Right lobe of liver (tissue), 6 donors: ENCODE data around the gene ABCC2. TPM values are rescaled to one million over a fixed set of nuclear protein-coding genes. Genes with fewer than 3 reads are reported as not detected.

Experiments used
- ATAC-seq, 4 donors: fragments of 200-7000 bp; cut with Tn5 transposase; one replicate each; pipeline ENCODE4 v1.9.1; 2020; ENCODE audit warnings: mild to moderate bottlenecking in 4 of 4, moderate library complexity in 4 of 4
- DNase-seq, 3 donors: peaks; one replicate each; pipeline ENCODE4 v3.0.0-alpha.2; 2020
- H3K27ac ChIP-seq, 3 donors: fragments of 200-600 bp; one replicate each; pipeline ENCODE4 v1.8.0; 2022
- H3K27me3 ChIP-seq, 2 donors: fragments of 200-600 bp; one replicate each; pipeline ENCODE4 v1.8.0; 2022
- H3K36me3 ChIP-seq, 4 donors: fragments of 200-600 bp; sonication (generic) in 1 of 4; one replicate each; pipeline versions ENCODE4 v1.5.1 to v1.8.0; 2017 to 2022; ENCODE audit warnings: control low read depth in 1 of 4
- H3K4me1 ChIP-seq, 4 donors: fragments of 200-600 bp; sonication (generic) in 1 of 4; one replicate each; pipeline versions ENCODE4 v1.5.1 to v1.8.0; 2017 to 2022; ENCODE audit warnings: control low read depth in 1 of 4
- H3K4me3 ChIP-seq, 3 donors: fragments of 200-600 bp; one replicate each; pipeline ENCODE4 v1.8.0; 2022
- H3K9me3 ChIP-seq, 4 donors: fragments of 200-600 bp; sonication (generic) in 1 of 4; one replicate each; pipeline versions ENCODE4 v1.5.1 to v1.8.0; 2017 to 2022; ENCODE audit warnings: control low read depth in 1 of 4
- POLR2A ChIP-seq: fragments of 450-650 bp; IDR thresholded peaks from one replicate; pipeline ENCODE4 v1.6.1; 2017; ENCODE audit warnings: antibody characterized with exemption, mild to moderate bottlenecking
- WGBS: methylation state at CpG from one replicate; pipeline ENCODE4 v1.1.6; 2018; ENCODE audit warnings: low coverage, low lambda C conversion rate; ENCODE audit not compliant: insufficient coverage; ENCODE audit errors: missing lambda C conversion rate; 5-methylcytosine and 5-hydroxymethylcytosine counted together
- intact Hi-C, 2 donors: fragments of 100-400 bp; cut with DNase I; formaldehyde crosslinking; loops; one replicate each; pipeline versions ENCODE4 v1.11.2 to v1.14.1; 2022
- total RNA-seq, 6 experiments: library from RNA; depleted of rRNA in 2 of 6; stranded (reverse); fragments of >200 nt in 2 of 6; fragmentation: NEBNext Ultra II Directional in 3 of 6; extraction: Animal tissue kit (Norgen Biotek cat#: 25700) in 3 of 6; gene quantifications; one replicate each; pipeline versions ENCODE4 v1.1.0 to v1.2.4, GENCODE V29; 2016 to 2023
- TF ChIP-seq, protein P1 (sequence below), 4 donors: fragments of 200-600 bp in 3 of 4; fragments of 450-650 bp in 1 of 4; IDR thresholded peaks; one replicate each; pipeline versions ENCODE4 v1.5.1 to v1.8.0; 2016 to 2022; ENCODE audit warnings: antibody characterized with exemption in 4 of 4, mild to moderate bottlenecking in 2 of 4
- donor health status: DM: no; HTN: yes; CAD: no.
- donor health status: DM: no; HTN: no; CAD: no.
- donor health status: DM: no; HTN: no; CAD: no.
- donor health status: DM: no; HTN: yes; CAD: no.
- donor health status: DM: no; HTN: yes; CAD: no.

ABCC2 gene
- total RNA-seq, 6 experiments from 2014 or later: 136 to 372 (median 156) TPM

DNA sequence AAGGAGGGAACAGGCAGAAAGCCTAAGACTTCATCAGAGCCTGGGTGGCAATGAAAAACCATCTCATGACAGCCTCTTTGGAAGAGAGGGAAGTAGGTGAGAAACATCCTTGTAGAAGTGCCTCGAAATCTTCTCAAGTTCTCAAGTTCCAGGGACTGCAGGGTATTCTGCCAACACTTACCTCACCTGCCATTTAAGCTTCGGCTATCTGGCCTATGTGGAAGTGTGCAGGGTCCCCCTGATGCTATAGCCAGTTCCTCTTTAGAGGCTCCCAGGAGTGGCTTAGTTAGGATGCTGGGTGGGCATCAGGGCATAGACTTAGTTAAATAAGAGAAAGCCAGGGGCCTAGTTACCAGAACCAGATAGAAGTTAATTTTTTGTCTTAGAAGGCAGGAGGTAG lies 27.0 kb downstream of the ABCC2 start:
- no peaks in the 10 kb centered on the region for H3K4me1 ChIP-seq
- H3K4me3 ChIP-seq: no peak overlapping the region
- H3K27me3 ChIP-seq: no peaks in the 10 kb centered on the region
- no CpG with 5 or more reads among the region's 2 CpGs for WGBS
- no peaks in the 10 kb centered on the region for H3K9me3 ChIP-seq
- DNase-seq: no peak
- no peak for ATAC-seq
- intact Hi-C loops: no loop called here
- H3K27ac ChIP-seq: no peak overlapping the region
- H3K36me3 ChIP-seq: peaks cover 3 to 96% (median 53%) of the 10 kb centered on the region in 4 donors
- TF ChIP-seq, protein P1, sequence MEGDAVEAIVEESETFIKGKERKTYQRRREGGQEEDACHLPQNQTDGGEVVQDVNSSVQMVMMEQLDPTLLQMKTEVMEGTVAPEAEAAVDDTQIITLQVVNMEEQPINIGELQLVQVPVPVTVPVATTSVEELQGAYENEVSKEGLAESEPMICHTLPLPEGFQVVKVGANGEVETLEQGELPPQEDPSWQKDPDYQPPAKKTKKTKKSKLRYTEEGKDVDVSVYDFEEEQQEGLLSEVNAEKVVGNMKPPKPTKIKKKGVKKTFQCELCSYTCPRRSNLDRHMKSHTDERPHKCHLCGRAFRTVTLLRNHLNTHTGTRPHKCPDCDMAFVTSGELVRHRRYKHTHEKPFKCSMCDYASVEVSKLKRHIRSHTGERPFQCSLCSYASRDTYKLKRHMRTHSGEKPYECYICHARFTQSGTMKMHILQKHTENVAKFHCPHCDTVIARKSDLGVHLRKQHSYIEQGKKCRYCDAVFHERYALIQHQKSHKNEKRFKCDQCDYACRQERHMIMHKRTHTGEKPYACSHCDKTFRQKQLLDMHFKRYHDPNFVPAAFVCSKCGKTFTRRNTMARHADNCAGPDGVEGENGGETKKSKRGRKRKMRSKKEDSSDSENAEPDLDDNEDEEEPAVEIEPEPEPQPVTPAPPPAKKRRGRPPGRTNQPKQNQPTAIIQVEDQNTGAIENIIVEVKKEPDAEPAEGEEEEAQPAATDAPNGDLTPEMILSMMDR (IDR thresholded peaks at IDR 0.05): no peak
- TF ChIP-seq POLR2A: no peak

DNA sequence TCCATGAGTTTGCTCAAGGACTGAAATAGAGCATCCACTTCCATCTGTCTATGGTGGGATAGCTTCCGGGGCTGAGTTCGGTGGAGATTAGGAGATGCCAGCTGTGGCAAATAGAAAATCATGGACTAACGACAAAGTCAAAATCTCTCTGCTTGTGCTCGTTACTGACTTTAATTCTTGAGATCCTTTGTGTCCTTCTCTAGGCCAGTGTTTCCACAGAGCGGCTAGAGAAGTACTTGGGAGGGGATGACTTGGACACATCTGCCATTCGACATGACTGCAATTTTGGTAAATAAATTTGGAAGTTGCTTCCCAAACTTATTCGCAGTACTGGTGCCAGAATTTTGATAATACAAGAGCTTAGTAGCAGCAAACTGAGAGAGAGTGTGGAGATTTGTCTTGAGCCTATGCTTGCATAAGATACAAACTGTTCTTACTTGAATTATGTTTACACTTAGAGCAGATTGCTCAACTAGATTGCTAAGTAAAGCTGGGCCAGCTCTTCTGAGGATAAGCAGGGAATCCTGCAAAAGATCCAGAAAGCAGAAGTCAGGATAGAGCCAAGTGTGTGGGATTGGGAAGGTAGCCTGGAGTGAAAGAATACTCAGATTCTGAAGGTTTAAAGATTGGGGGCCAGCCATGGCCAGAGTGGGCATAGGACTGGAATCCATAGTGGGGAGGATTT lies 27.6 kb downstream of the ABCC2 start:
- no peak for DNase-seq
- ATAC-seq: no peak
- H3K9me3 ChIP-seq: no peaks in the 10 kb centered on the region
- no peaks in the 10 kb centered on the region for H3K4me1 ChIP-seq
- intact Hi-C loops: no loop called here
- H3K27me3 ChIP-seq: no peaks in the 10 kb centered on the region
- no peak overlapping the region for H3K27ac ChIP-seq
- no peak overlapping the region for H3K4me3 ChIP-seq
- 99% methylated on average over 7 of the region's 7 CpGs for WGBS
- H3K36me3 ChIP-seq: peaks cover 3 to 96% (median 50%) of the 10 kb centered on the region in 4 donors
- TF ChIP-seq, protein P1 (IDR thresholded peaks at IDR 0.05): no peak
- no peak for TF ChIP-seq POLR2A

DNA sequence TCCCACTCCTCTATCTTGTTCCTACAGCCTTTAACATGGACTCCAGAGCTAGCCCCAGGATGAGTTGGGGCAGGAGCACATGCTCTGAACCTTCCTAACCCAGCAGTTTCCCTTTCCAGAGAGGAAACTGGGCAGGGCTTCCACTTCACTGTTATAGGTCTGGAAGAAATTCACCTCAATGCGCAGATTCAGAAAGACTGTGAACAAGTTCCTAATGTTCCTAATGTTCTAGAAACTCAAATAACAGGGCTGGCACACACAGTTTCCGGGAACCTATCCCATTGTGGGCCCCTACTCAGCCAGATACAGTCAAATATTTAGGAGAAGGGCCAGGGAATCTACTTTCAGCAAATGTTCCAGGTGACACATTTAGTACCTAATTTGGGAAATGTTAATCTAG lies 29.7 kb downstream of the ABCC2 start:
- Histone ChIP-seq H3K36me3 (peaks cover 3 to 95% (median 50%) of the 10 kb centered on the region in 4 donors), H3K27me3 (no peaks in the 10 kb centered on the region), H3K27ac (no peak overlapping the region), H3K4me1 (no peaks in the 10 kb centered on the region), H3K4me3 (no peak overlapping the region), H3K9me3 (no peaks in the 10 kb centered on the region)
- no peak for DNase-seq
- intact Hi-C loops: no loop called here
- TF ChIP-seq, protein P1 (IDR thresholded peaks at IDR 0.05): no peak
- TF ChIP-seq POLR2A: no peak
- ATAC-seq: no peak
- 93% methylated on average over 2 of the region's 2 CpGs for WGBS

DNA sequence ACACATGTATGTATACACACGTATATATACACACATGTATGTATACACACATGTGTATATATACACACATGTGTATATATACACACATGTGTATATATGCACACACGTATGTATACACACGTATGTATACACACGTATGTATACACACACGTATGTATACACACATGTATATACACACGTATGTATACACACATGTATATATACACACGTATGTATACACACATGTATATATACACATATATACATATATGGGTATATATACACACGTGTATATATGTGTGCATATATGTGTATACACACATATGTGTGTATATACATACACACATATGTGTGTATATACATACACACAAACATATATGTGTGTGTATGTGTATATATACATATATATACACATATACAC lies 31.7 kb downstream of the ABCC2 start:
- intact Hi-C loops: no loop called here
- H3K36me3 ChIP-seq: peaks cover 0 to 95% (median 46%) of the 10 kb centered on the region in 4 donors

More for the DNA sequence above, 31.7 kb downstream of the ABCC2 start:
- Histone ChIP-seq H3K27ac (no peak overlapping the region), H3K4me3 (no peak overlapping the region), H3K9me3 (no peaks in the 10 kb centered on the region), H3K4me1 (no peaks in the 10 kb centered on the region), H3K27me3 (no peaks in the 10 kb centered on the region)
- peak in 1 of 4 donors; percentile 7 for ATAC-seq
- 60% methylated on average over 6 of the region's 8 CpGs for WGBS
- no peak for DNase-seq
- no peak for TF ChIP-seq POLR2A
- TF ChIP-seq, protein P1 (IDR thresholded peaks at IDR 0.05): no peak
